Temporal lobe (tissue), 1 donor: ENCODE data around the gene MXD3. TPM values are rescaled to one million over a fixed set of nuclear protein-coding genes. Genes with fewer than 3 reads are reported as not detected.

Experiments
- total RNA-seq: library from RNA; depleted of rRNA; stranded (reverse); fragments of >200 nt; gene quantifications from one replicate; pipeline ENCODE4 v1.2.3, GENCODE V29; 2014

MXD3 gene
- total RNA-seq, 1 donor from 2014 or later: 3.0 TPM

Other genes starting within 250 kb of the MXD3 start
- gene FGFR4, start 225.0 kb downstream of the MXD3 start, total RNA-seq: 2.7 TPM
- 54.8 TPM for gene NSD1, start 178.1 kb downstream of the MXD3 start, total RNA-seq
- 13.3 TPM for gene RAB24, start 8.2 kb downstream of the MXD3 start, total RNA-seq
- gene PRELID1, start 8.1 kb downstream of the MXD3 start, total RNA-seq: 33.2 TPM
- 85.3 TPM for gene LMAN2, start 39.8 kb upstream of the MXD3 start, total RNA-seq
- gene RGS14, start 46.0 kb upstream of the MXD3 start, total RNA-seq: 3.4 TPM
- not detected for gene SLC34A1, start 72.5 kb upstream of the MXD3 start, total RNA-seq
- gene PFN3, start 88.8 kb upstream of the MXD3 start, total RNA-seq: 0.74 TPM
- gene F12, start 97.7 kb upstream of the MXD3 start, total RNA-seq: 2.7 TPM
- gene GRK6, start 114.8 kb upstream of the MXD3 start, total RNA-seq: 16.0 TPM
- 8.9 TPM for gene PRR7, start 134.9 kb upstream of the MXD3 start, total RNA-seq
- gene DBN1, start 161.7 kb upstream of the MXD3 start, total RNA-seq: 134 TPM
- 10.3 TPM for gene PDLIM7, start 185.7 kb upstream of the MXD3 start, total RNA-seq
- gene DOK3, start 197.9 kb upstream of the MXD3 start, total RNA-seq: 3.7 TPM
- 79.2 TPM for gene DDX41, start 205.1 kb upstream of the MXD3 start, total RNA-seq
- gene FAM193B, start 242.7 kb upstream of the MXD3 start, total RNA-seq: 35.7 TPM